Activated CD8-positive, alpha-beta T cell treated with anti-CD3 and anti-CD28 coated beads, Interleukin-2, amount 10 ng/mL, durations not matched to agents 7 days and 5 days (primary cell): ENCODE measurements around the gene ANXA4. TPM values are rescaled to one million over a fixed set of nuclear protein-coding genes. Genes with fewer than 3 reads are reported as not detected.

Source experiments
- total RNA-seq, 2 experiments: library from RNA; stranded (reverse); gene quantifications; one replicate each; pipeline ENCODE4 v1.2.3, GENCODE V29; 2021

The ANXA4 gene
- total RNA-seq, 2 experiments from 2014 or later, result 53.5 to 59.5 TPM

Other genes with a start within 250 kb of the ANXA4 start
- gene AAK1, start 98.4 kb upstream of the ANXA4 start, total RNA-seq, result 100 to 1,000 TPM; 105 to 107 TPM
- 10 to 100 TPM; 25.4 to 31.6 TPM for gene GMCL1, start 87.5 kb downstream of the ANXA4 start, total RNA-seq
- 10 to 100 TPM; 53.0 to 56.0 TPM for gene SNRNP27, start 151.8 kb downstream of the ANXA4 start, total RNA-seq
- gene MXD1, start 173.0 kb downstream of the ANXA4 start, total RNA-seq, result 10 to 100 TPM in 1 of 2 experiments, 1 to 10 TPM in 1; 7.7 to 10.2 TPM
- gene ASPRV1, start 219.5 kb downstream of the ANXA4 start, total RNA-seq, result under 1 TPM; 0.74 to 0.78 TPM